RKO (cell line): ENCODE data around the gene C19orf44.

Experiments used
- DNase-seq: peaks from one replicate; pipeline ENCODE4 v3.0.0-alpha.2; 2016; ENCODE audit warnings: low spot score

C19orf44 gene

DNA sequence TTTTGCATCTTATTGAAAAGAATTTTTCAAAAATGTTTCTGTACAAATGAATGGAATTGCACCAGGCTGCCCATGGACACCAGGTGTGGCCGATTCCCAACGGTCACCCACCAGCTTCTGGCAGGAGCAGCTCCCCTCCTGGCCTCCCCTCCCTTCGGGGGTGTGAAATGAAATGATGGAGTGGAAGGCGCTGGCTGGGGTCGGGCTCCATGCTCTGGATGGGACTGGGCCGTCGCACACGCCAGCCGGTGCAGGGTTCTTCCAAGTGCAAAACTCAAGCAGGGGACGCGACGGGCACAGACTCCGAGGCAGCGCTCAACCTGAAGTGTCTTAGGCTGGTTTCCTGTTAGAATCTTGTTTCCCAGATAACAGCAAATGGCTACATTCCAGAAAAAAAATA lies 21.9 kb downstream of the C19orf44 start:
- no peak for DNase-seq

GRCh38 chr19:16518483-16519229 lies 22.5 kb downstream of the C19orf44 start:
- DNase-seq = no peak

DNA sequence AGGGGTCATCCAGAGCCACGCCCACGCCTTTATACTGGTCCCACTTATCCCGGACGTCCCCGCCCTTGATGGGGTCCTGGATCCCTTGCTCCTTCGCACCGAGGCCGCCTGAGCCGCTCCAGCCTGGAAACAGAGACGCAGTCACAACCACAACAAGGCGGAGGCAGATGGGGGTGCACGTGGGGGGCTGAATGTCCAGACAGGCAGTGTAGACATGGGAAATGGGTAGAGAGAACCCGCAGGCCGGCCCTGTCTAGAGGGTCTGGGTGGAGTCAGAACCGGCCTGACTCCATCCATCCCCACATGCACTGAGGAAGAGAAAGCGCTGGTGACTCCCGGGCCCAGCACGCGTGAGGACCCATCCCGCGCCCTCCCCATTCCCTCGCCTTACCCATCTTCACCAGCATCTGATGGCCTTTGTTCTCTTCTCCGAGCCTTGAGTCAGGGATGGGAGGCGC lies 23.1 kb downstream of the C19orf44 start:
- no peak for DNase-seq

- no peak for DNase-seq
These were observed 24.1 kb downstream of the C19orf44 start for GRCh38 chr19:16520074-16520973.

GRCh38 chr19:16520986-16521624 lies 24.9 kb downstream of the C19orf44 start:
- DNase-seq = no peak

- no peak for DNase-seq
These were observed 25.6 kb downstream of the C19orf44 start for GRCh38 chr19:16521715-16522289.

DNA sequence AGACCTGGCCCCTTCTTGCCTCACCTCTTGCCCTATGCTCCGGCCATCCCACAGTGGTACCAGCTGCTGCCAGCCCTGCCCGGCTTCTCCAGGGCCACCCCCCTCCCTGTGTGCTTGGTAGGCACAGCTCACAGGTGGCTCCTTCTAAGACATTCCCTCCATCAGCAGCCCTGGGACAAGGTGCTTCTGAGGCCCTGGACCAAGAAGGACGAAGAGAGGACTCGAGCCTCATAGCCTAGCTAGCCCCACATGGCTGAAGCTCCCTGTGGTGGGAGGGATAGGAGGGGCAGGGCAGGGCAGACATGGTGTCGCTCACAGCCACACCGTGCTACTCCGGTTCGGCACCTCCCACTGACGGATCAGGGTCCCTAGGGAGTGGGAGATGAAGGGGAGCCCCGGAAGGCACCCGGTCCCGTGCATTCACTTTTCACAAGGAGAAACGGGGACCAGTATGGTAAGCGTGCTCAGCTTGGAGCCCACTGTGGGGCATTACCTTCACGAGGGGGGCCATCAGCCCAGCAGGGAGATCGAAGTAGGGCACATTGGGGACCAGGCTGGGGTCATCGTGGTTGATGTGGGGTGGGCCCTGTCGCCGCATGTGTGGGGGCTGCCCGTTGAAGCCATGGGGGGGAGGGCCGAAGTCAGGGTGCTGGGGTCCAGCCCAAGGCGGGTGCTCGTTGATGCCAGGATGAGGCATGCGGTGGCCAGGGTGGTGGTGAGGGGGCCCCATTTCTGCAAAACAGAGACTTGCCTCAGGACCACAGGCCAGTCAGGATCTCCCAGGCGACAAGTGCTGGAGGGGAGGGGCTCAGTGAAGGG lies 26.6 kb downstream of the C19orf44 start:
- no peak for DNase-seq

DNA sequence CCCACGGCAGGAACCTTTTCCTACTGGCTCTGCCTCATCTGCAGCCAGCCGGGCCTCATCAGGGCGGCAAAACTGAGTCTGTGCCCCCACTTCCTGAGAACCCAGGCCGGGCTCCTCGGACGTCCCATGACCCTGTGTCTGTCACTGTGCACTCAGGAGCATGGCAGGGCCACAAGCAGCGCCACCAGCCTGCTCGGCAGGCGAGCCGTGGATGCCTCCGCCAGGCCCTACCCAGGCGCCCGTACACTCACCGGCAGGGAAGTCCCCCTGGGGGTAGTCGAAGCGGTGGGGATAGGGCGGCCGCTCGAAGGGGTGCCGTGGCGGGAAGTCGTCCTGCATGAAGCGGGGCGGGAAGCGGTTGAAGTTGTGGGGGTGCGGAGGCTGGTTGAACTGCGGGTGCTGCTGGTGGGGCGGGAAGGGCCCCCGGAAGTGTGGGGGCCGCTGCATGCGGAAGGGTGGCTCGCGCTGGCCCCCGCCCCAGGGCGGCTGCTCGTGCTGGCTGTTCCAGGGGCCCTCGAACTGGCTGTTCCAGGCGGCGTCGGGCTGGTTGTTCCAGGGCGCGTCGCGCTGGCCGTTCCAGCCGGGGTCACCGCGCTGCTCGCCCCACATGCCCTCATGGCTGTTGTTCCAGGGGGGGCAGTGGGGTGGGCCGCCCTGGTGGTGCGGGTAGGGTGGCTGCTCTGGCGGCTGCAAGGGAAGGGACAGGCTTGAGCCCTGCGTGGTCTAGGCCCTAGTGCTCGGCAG lies 29.0 kb downstream of the C19orf44 start:
- DNase-seq = no peak

DNA sequence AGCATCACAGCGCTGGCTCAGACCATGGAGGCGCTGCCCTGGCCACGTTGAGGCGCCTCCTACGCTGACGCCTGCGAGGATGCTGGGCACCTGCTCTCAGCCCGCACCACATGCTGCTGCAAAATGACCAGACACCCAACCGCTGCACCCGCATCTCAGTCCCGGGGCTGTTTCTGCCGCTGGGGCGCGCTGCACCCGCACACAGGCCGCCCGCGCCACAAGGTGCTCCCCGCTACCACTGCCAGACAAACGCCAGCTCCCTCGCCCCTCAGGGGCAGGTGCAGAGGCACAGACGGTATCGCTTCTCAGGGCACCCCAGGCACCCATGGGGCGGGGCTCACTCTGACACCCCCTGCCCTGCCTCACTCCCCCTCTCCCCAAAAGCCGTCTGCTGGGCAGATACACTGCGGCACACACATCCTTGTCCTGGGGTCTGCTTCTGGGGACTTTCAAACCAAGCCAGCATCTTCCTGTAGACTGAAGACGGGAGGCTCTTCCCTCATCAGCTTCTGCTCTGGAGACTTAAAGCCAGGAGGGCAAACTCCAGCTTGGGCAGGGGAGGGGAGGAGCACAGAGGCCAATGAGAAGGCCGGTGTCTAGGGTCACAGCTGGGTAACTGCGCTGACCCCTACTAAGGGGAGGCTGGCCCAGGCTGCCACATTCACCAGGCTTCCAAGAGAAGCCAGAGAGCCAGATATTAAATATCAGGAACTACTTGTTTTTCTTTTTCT lies 29.7 kb downstream of the C19orf44 start:
- DNase-seq = no peak

- no peak for DNase-seq
These were observed 31.2 kb downstream of the C19orf44 start for GRCh38 chr19:16527334-16527935.

GRCh38 chr19:16527971-16528521 lies 31.9 kb downstream of the C19orf44 start:
- peak; percentile 40 for DNase-seq

- DNase-seq = no peak
These were observed 33.4 kb downstream of the C19orf44 start for GRCh38 chr19:16529466-16530144.

DNA sequence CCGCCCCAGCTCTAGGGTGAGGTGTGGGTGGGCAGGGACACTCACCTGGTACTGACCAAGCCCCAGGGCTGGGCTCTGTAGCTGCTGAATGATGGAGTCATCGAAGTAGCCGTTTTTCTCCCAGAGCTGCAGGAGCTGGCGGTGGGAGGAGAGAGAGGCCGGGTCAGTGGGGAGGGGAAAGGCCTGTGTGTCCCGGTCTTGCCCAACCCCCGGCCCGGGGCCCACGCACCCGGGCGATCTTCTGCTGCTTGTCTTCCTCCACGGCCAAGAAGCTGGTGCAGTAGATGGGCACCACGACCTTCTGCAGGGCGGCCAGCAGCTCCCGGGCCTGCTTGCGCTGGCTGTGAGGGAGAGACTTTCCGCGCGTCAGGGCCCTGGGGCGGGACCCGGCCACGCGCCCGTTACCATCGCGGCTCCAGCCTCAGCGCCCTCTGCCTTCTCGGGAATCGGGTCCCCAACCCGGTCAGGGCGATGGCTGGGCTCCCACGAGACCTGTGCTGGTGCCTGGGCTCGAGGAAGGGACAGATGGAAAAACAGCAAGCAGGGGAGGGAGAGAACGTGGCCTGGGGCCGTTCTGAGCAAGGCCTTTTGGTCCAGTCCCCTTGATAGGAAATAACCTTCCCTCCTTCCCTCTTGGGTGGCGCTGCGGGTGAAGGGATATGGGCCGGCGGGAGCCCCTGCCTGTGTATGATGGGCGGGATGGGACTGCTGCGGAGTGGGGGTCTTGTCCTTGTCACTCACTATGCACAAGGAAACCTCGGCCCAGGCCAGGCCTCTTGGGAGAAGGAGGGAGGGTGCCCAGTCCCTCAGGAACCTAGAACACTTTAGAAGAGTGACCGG lies 34.6 kb downstream of the C19orf44 start:
- DNase-seq = no peak

DNA sequence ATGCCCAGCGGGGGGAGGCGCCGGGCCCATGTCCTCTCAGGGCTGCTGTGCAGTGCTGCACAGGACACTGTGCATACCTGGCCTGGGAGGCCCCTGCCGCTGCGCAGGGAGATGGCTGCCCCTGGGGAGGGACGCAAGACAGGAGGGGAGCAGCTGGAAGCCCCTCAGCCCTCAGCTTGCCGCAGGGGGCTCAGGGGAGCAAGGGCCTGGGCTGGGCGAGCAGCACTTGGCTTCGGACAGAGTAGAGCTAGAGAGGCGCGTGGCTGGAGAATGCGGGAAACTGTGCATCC lies 35.1 kb downstream of the C19orf44 start:
- DNase-seq = no peak

DNA sequence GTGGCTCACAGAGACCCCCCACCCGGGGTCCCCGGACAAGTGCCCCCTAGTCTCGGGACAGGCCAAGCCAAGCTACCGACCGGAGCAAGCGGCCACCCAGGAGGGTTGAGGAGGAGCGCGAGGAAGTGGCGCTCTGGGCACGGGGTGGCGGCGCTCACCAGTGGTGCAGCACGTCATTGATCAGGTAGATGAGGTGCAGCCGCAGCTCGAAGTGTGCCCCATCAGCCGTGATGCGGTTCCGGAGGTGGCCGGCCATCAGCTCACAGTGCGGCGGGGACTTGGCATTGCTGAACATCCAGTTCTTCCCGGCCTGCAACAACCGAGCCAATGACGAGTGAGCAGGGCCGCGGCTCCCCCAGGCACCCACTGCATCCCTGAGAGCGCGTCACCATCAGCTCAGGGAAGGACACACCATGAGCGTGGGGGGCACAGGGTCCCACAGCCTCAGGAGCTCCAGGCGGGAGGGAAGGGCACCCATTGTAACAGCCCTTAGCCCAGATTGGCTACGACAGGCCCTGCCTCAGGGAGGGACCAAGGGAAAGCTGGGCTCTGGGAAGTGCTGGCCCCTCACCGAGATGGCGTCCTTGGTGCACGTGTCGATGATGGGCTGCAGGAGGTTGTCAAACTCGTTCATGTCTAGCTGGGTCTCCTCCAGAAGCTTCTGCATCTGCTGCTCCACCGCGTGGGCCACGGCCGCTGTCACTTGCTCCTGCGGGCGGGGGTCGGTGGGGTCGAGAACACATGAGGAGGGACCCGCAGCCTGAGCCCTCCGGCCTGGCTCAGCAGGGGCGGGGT lies 36.4 kb downstream of the C19orf44 start:
- DNase-seq = no peak

DNA sequence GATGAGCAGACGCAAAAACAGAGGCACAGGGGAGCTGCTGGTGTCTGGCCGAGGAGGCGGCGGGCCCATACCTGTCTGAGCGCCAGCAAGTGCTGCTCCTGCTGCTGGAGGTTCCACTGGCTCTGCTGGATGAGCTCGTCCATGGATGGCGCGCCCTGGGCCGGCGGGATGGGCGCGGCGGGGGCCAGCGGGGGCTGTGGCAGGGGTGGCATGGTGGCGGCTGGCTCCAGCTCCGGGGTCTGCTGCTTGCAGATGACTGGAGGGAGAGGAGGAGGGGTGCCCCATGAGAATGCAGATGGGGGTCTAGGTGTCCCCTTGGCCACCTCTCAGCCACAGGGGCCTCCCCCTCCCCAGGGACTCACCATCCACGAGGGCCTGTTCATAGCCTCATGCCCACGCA lies 39.2 kb downstream of the C19orf44 start:
- no peak for DNase-seq

DNA sequence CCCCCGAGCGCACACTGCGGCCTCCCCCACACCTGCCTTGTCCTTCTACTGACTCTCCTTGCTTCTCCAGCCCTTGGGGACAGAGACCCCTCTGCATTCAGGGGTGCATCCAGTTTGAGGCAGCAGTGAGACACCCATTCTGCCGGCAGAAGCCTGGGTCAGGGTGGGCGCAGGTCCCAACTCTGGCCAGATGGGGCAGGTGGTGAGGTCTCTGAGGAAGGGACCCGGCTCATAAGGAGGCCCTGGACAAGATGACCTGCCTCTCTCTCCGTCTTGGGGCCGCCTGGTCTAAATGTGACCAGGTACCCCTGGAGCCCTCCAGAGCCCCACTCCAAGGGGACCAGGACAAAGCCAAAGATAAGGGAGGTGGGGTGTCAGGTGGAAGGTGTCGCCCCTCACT lies 39.9 kb downstream of the C19orf44 start:
- no peak for DNase-seq
